ENCODE data around the gene NAA35.
"Not testable (repeated sequence)": the region's sequence is repeated elsewhere in the genome, so short reads cannot be mapped to it uniquely, and the experiment has no call there.

NAA35 gene

GRCh38 chr9:86035827-86036440, 95.0 kb downstream of the NAA35 start:
- no peak for DNase-seq

- no peak for DNase-seq
Observed at GRCh38 chr9:86036555-86036954, 95.6 kb downstream of the NAA35 start.

- no peak for DNase-seq
Observed at GRCh38 chr9:86039991-86040860, 99.3 kb downstream of the NAA35 start.

GRCh38 chr9:86040861-86041155, 99.9 kb downstream of the NAA35 start:
- DNase-seq = no peak

GRCh38 chr9:86041311-86041741, 100.4 kb downstream of the NAA35 start:
- no peak for DNase-seq

- no peak for DNase-seq
Observed at GRCh38 chr9:86042199-86042978, 101.4 kb downstream of the NAA35 start.

- no peak for DNase-seq
Observed at GRCh38 chr9:86043586-86043985, 102.6 kb downstream of the NAA35 start.

GRCh38 chr9:86043999-86044398, 103.1 kb downstream of the NAA35 start:
- no peak for DNase-seq

GRCh38 chr9:86045654-86046053, 104.7 kb downstream of the NAA35 start:
- no peak for DNase-seq

GRCh38 chr9:86046071-86046636, 105.2 kb downstream of the NAA35 start:
- DNase-seq = no peak

GRCh38 chr9:86046930-86047341, 106.0 kb downstream of the NAA35 start:
- no peak for DNase-seq

- no peak for DNase-seq
Observed at GRCh38 chr9:86047361-86047760, 106.4 kb downstream of the NAA35 start.

- DNase-seq = not testable (repeated sequence)
Observed at GRCh38 chr9:86048018-86048742, 107.2 kb downstream of the NAA35 start.

GRCh38 chr9:86052556-86053468, 111.9 kb downstream of the NAA35 start:
- DNase-seq = no peak

- no peak for DNase-seq
Observed at GRCh38 chr9:86054695-86055094, 113.7 kb downstream of the NAA35 start.

- no peak for DNase-seq
Observed at GRCh38 chr9:86057491-86057890, 116.5 kb downstream of the NAA35 start.

GRCh38 chr9:86061972-86062739, 121.2 kb downstream of the NAA35 start:
- DNase-seq = no peak

- no peak for DNase-seq
Observed at GRCh38 chr9:86062845-86063693, 122.1 kb downstream of the NAA35 start.

GRCh38 chr9:86064220-86064619, 123.3 kb downstream of the NAA35 start:
- DNase-seq = no peak
